Dendritic cell treated with granulocyte-macrophage colony-stimulating factor and Interleukin-4, amounts not matched to agents 40 ng/mL and 50 ng/mL, for 4 days (primary cell): ENCODE data around the gene ADAM8.
A peak's percentile ranks its signal among the peaks of the same experiment; 100 is the strongest.
"Not testable (repeated sequence)": the region's sequence is repeated elsewhere in the genome, so short reads cannot be mapped to it uniquely, and the experiment has no call there.

ENCODE experiments used
- H3K27ac Mint-ChIP-seq: one replicate; pipeline ENCODE4 v1.8.0; 2022; ENCODE audit warnings: mild to moderate bottlenecking, mixed read lengths
- H3K27me3 Mint-ChIP-seq: one replicate; pipeline ENCODE4 v1.8.0; 2022; ENCODE audit warnings: mild to moderate bottlenecking, mixed read lengths
- H3K36me3 Mint-ChIP-seq: one replicate; pipeline ENCODE4 v1.8.0; 2022; ENCODE audit warnings: low read depth, mixed read lengths
- H3K4me1 Mint-ChIP-seq: one replicate; pipeline ENCODE4 v1.8.0; 2022; ENCODE audit warnings: low read depth, mixed read lengths
- H3K4me3 Mint-ChIP-seq: one replicate; pipeline ENCODE4 v1.8.0; 2022; ENCODE audit warnings: mild to moderate bottlenecking, moderate library complexity, mixed read lengths
- H3K9me3 Mint-ChIP-seq: one replicate; pipeline ENCODE4 v1.8.0; 2022; ENCODE audit warnings: mixed read lengths
- intact Hi-C: fragments of 100-400 bp; cut with micrococcal nuclease; formaldehyde crosslinking; loops from one replicate; pipeline ENCODE4 v1.15.0; 2022

Gene ADAM8

GRCh38 chr10:133237241-133237587, 39.5 kb downstream of the ADAM8 start:
- intact Hi-C loops: loop anchor here (2.0 to 10.0 kb wide), 2 partner anchors 20 to 92 kb away; no protein-coding TSS in a partner anchor
- Mint-ChIP-seq H3K4me1 (peaks cover 61% of the 10 kb centered on the region), H3K36me3 (peaks cover 10% of the 10 kb centered on the region), H3K9me3 (no peaks in the 10 kb centered on the region), H3K27me3 (peaks cover 61% of the 10 kb centered on the region), H3K27ac (peak overlapping the region; percentile 92), H3K4me3 (peak overlapping the region; percentile 73)

- H3K9me3 Mint-ChIP-seq: no peaks in the 10 kb centered on the region
- H3K36me3 Mint-ChIP-seq: peaks cover 10% of the 10 kb centered on the region
- H3K27ac Mint-ChIP-seq: peak overlapping the region; percentile 92
- peaks cover 61% of the 10 kb centered on the region for H3K27me3 Mint-ChIP-seq
- H3K4me3 Mint-ChIP-seq: peak overlapping the region; percentile 73
- peaks cover 61% of the 10 kb centered on the region for H3K4me1 Mint-ChIP-seq
- intact Hi-C loops: loop anchor here (2.0 to 10.0 kb wide), 2 partner anchors 20 to 92 kb away; no protein-coding TSS in a partner anchor
These were observed 40.0 kb downstream of the ADAM8 start for GRCh38 chr10:133236401-133237240.

GRCh38 chr10:133235932-133236331, 40.7 kb downstream of the ADAM8 start:
- no peaks in the 10 kb centered on the region for H3K9me3 Mint-ChIP-seq
- peaks cover 10% of the 10 kb centered on the region for H3K36me3 Mint-ChIP-seq
- H3K27ac Mint-ChIP-seq: peak overlapping the region; percentile 92
- peaks cover 61% of the 10 kb centered on the region for H3K4me1 Mint-ChIP-seq
- H3K27me3 Mint-ChIP-seq: peaks cover 60% of the 10 kb centered on the region
- peak overlapping the region; percentile 73 for H3K4me3 Mint-ChIP-seq
- intact Hi-C loops: loop anchor here (2.0 to 10.0 kb wide), 2 partner anchors 21 to 91 kb away; no protein-coding TSS in a partner anchor

- peaks cover 10% of the 10 kb centered on the region for H3K36me3 Mint-ChIP-seq
- H3K4me3 Mint-ChIP-seq: peak overlapping the region; percentile 73
- H3K9me3 Mint-ChIP-seq: no peaks in the 10 kb centered on the region
- intact Hi-C loops: loop anchor here (10.0 kb wide), 1 partner anchor 91 kb away; no protein-coding TSS in a partner anchor
- peaks cover 58% of the 10 kb centered on the region for H3K27me3 Mint-ChIP-seq
- H3K4me1 Mint-ChIP-seq: peaks cover 57% of the 10 kb centered on the region
- peak overlapping the region; percentile 92 for H3K27ac Mint-ChIP-seq
These were observed 41.3 kb downstream of the ADAM8 start for GRCh38 chr10:133235265-133235855.

GRCh38 chr10:133234796-133235195, 41.9 kb downstream of the ADAM8 start:
- Mint-ChIP-seq H3K4me1 (peaks cover 52% of the 10 kb centered on the region), H3K4me3 (peak overlapping the region; percentile 73), H3K27me3 (peaks cover 56% of the 10 kb centered on the region), H3K27ac (peak overlapping the region; percentile 92)
- not testable (repeated sequence) for H3K9me3 Mint-ChIP-seq, H3K36me3 Mint-ChIP-seq
- intact Hi-C loops: loop anchor here (10.0 kb wide), 1 partner anchor 90 kb away; no protein-coding TSS in a partner anchor

GRCh38 chr10:133231946-133232574, 44.6 kb downstream of the ADAM8 start:
- Mint-ChIP-seq H3K36me3 (no peaks in the 10 kb centered on the region), H3K4me3 (no peak overlapping the region), H3K4me1 (peaks cover 32% of the 10 kb centered on the region), H3K27ac (peak overlapping the region; percentile 76), H3K27me3 (peaks cover 56% of the 10 kb centered on the region), H3K9me3 (no peaks in the 10 kb centered on the region)
- intact Hi-C loops: loop anchor here (10.0 kb wide), 1 partner anchor 87 kb away; no protein-coding TSS in a partner anchor

- peak overlapping the region; percentile 76 for H3K27ac Mint-ChIP-seq
- peak overlapping the region; percentile 70 for H3K4me3 Mint-ChIP-seq
- no peaks in the 10 kb centered on the region for H3K36me3 Mint-ChIP-seq
- peaks cover 32% of the 10 kb centered on the region for H3K4me1 Mint-ChIP-seq
- peaks cover 62% of the 10 kb centered on the region for H3K27me3 Mint-ChIP-seq
- no peaks in the 10 kb centered on the region for H3K9me3 Mint-ChIP-seq
- intact Hi-C loops: loop anchor here (10.0 kb wide), 1 partner anchor 87 kb away; no protein-coding TSS in a partner anchor
These were observed 45.3 kb downstream of the ADAM8 start for GRCh38 chr10:133231244-133231945.

GRCh38 chr10:133230387-133231195, 46.1 kb downstream of the ADAM8 start:
- Mint-ChIP-seq H3K27me3 (peaks cover 68% of the 10 kb centered on the region), H3K36me3 (no peaks in the 10 kb centered on the region)

GRCh38 chr10:133230044-133230361, 46.7 kb downstream of the ADAM8 start, which contains the start of gene UTF1:
TSS of gene UTF1 (plus strand) at chr10:133230217. CDS start at chr10:133230289, 72 bp downstream.
- H3K36me3 Mint-ChIP-seq: no peaks in the 10 kb centered on the region
- peak within 1 kb of the TSS; percentile 76 for H3K27ac Mint-ChIP-seq
- intact Hi-C loops: loop anchor here (10.0 kb wide), 1 partner anchor 85 kb away; no protein-coding TSS in a partner anchor
- peak within 1 kb of the TSS; percentile 73 for H3K4me3 Mint-ChIP-seq
- peaks cover 72% of the 10 kb centered on the region for H3K27me3 Mint-ChIP-seq
- peaks cover 31% of the 10 kb centered on the region for H3K4me1 Mint-ChIP-seq
- H3K9me3 Mint-ChIP-seq: no peaks in the 10 kb centered on the region

More at GRCh38 chr10:133230387-133231195, 46.1 kb downstream of the ADAM8 start:
- Mint-ChIP-seq H3K9me3 (no peaks in the 10 kb centered on the region), H3K4me3 (peak overlapping the region; percentile 73), H3K4me1 (peaks cover 29% of the 10 kb centered on the region), H3K27ac (peak overlapping the region; percentile 76)
- intact Hi-C loops: loop anchor here (10.0 kb wide), 1 partner anchor 86 kb away; no protein-coding TSS in a partner anchor

GRCh38 chr10:133229265-133230043, 47.2 kb downstream of the ADAM8 start:
- H3K36me3 Mint-ChIP-seq: no peaks in the 10 kb centered on the region
- H3K27me3 Mint-ChIP-seq: peaks cover 75% of the 10 kb centered on the region
- H3K9me3 Mint-ChIP-seq: no peaks in the 10 kb centered on the region
- peaks cover 29% of the 10 kb centered on the region for H3K4me1 Mint-ChIP-seq
- intact Hi-C loops: loop anchor here (10.0 kb wide), 1 partner anchor 85 kb away; no protein-coding TSS in a partner anchor
- H3K27ac Mint-ChIP-seq: no peak overlapping the region
- peak overlapping the region; percentile 57 for H3K4me3 Mint-ChIP-seq

GRCh38 chr10:133227256-133227655, 49.4 kb downstream of the ADAM8 start:
- Mint-ChIP-seq H3K27ac (no peak overlapping the region), H3K27me3 (peaks cover 74% of the 10 kb centered on the region), H3K4me3 (no peak overlapping the region), H3K4me1 (peaks cover 29% of the 10 kb centered on the region), H3K36me3 (no peaks in the 10 kb centered on the region), H3K9me3 (no peaks in the 10 kb centered on the region)
- intact Hi-C loops: no loop called here

- intact Hi-C loops: no loop called here
- H3K4me3 Mint-ChIP-seq: no peak overlapping the region
- H3K9me3 Mint-ChIP-seq: no peaks in the 10 kb centered on the region
- H3K27ac Mint-ChIP-seq: no peak overlapping the region
- peaks cover 20% of the 10 kb centered on the region for H3K4me1 Mint-ChIP-seq
- H3K36me3 Mint-ChIP-seq: no peaks in the 10 kb centered on the region
- peaks cover 68% of the 10 kb centered on the region for H3K27me3 Mint-ChIP-seq
These were observed 50.3 kb downstream of the ADAM8 start for GRCh38 chr10:133226251-133226808.
